Left lung (tissue), 10 donors: Measurements from ENCODE around the gene TAS1R2. TPM values are rescaled to one million over a fixed set of nuclear protein-coding genes. Genes with fewer than 3 reads are reported as not detected.

Source experiments
- ATAC-seq: fragments of 200-7000 bp; cut with Tn5 transposase; one replicate; pipeline ENCODE4 v1.9.1; 2020; ENCODE audit warnings: moderate library complexity
- DNase-seq, 4 donors: peaks; one replicate each; pipeline ENCODE4 v3.0.0-alpha.2; 2013 to 2020
- H3K27ac ChIP-seq, 2 donors: fragments of 200-600 bp; sonication (generic) in 1 of 2; one replicate each; pipeline versions ENCODE4 v1.5.0 to v1.8.0; 2020 to 2021
- H3K27me3 ChIP-seq, 2 donors: fragments of 200-600 bp; sonication (generic) in 1 of 2; one replicate each; pipeline versions ENCODE4 v1.5.0 to v1.8.0; 2020 to 2021
- H3K36me3 ChIP-seq, 2 donors: fragments of 200-600 bp; sonication (generic) in 1 of 2; one replicate each; pipeline versions ENCODE4 v1.5.0 to v1.8.0; 2020 to 2021
- H3K4me1 ChIP-seq, 2 donors: fragments of 200-600 bp; one replicate each; pipeline ENCODE4 v1.8.0; 2021
- H3K4me3 ChIP-seq, 2 donors: fragments of 200-600 bp; sonication (generic) in 1 of 2; one replicate each; pipeline versions ENCODE4 v1.5.0 to v1.8.0; 2020 to 2021; ENCODE audit warnings: mild to moderate bottlenecking in 1 of 2
- H3K9me3 ChIP-seq, 2 donors: fragments of 200-600 bp; sonication (generic) in 1 of 2; one replicate each; pipeline versions ENCODE4 v1.5.0 to v1.8.0; 2020 to 2021
- CTCF ChIP-seq, 2 donors: fragments of 200-600 bp; sonication (generic) in 1 of 2; IDR thresholded peaks; one replicate each; pipeline versions ENCODE4 v1.5.0 to v1.8.0; 2021; ENCODE audit warnings: antibody characterized with exemption in 2 of 2
- intact Hi-C, 2 donors: fragments of 100-400 bp; cut with DNase I; formaldehyde crosslinking; loops; one replicate each; pipeline versions ENCODE4 v1.11.2 to v1.14.2; 2022
- polyA plus RNA-seq, 6 donors: library from polyadenylated mRNA; unstranded; fragments of 120-200 nt; gene quantifications; one replicate each; pipeline ENCODE4 v1.2.1, GENCODE V29; 2013; ENCODE audit not compliant: insufficient read length in 6 of 6
- total RNA-seq, 2 donors: library from RNA; stranded (reverse); fragmentation: NEBNext Ultra II Directional; extraction: Animal tissue kit (Norgen Biotek cat#: 25700); gene quantifications; one replicate each; pipeline ENCODE4 v1.2.1, GENCODE V29; 2021
- donor health status: DM: no; HTN: yes; CAD: no.
- donor health status: DM: no; HTN: no; CAD: no.

Gene TAS1R2
- total and polyA plus RNA-seq, 8 donors: not detected

DNA sequence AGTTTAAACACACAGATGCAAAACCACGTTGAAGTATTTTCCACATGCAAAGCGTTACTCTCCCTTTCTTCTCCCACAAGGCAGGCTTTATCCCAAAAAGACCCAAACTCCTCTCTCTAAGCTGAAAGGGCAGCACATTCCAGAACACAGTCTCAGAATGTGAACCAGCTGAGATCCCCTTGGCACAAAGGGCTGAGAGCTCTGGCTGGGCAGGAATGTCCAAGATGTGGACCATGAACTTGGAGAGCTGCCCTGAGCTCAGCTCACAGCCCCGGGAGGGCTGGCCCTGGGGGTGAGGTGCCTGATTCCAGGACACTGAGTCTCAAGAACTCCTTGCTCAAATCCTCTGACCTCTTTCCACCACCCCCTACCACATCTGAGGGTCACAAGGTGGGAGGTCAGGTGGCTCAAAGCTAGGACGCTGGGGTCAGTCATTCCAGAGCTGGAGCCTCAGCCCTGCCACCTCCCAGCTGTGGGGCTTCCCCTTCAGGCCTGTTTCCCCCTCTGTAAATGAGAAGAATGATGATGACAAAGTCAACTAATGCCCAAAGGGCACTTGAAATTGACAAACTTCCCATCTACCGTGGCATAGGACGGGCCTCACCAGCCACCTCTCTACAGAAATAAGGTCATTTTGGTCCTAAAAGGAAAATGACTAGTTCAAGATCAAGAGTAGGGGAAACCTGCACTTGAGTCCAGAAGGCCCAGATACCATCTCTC, 31.4 kb upstream of the TAS1R2 start:
- DNase-seq (no peak), ATAC-seq (no peak)
- Histone ChIP-seq H3K36me3 (peaks cover 0 to 24% of the 10 kb centered on the region in 2 donors), H3K9me3 (no peaks in the 10 kb centered on the region), H3K4me1 (no peaks in the 10 kb centered on the region), H3K4me3 (no peak overlapping the region), H3K27me3 (no peaks in the 10 kb centered on the region), H3K27ac (no peak overlapping the region)
- no peak for TF ChIP-seq CTCF (IDR thresholded peaks at IDR 0.05)
- intact Hi-C loops: no loop called here

DNA sequence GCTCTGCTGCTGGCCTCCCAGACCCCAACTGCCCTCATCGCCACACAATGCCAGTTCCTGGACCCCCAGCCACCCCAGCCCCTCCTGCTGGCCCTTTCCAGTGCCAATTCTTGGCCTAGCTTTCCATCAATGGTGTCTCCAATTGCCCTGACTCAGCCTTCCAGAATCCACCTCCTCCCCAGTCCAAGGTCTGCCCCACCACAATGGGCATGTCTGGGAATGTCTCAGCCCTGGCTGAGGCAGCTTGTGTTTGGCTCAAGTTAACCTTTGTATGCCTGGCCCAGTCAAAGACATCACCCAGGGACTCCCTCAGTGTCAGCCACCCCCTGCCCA, 26.5 kb upstream of the TAS1R2 start:
- Histone ChIP-seq H3K4me1 (no peaks in the 10 kb centered on the region), H3K9me3 (no peaks in the 10 kb centered on the region), H3K27me3 (no peaks in the 10 kb centered on the region), H3K27ac (no peak overlapping the region), H3K4me3 (no peak overlapping the region), H3K36me3 (peaks cover 0 to 50% of the 10 kb centered on the region in 2 donors)
- intact Hi-C loops: no loop called here
- ATAC-seq (no peak), DNase-seq (no peak)
- TF ChIP-seq CTCF (IDR thresholded peaks at IDR 0.05): no peak

- Histone ChIP-seq H3K4me1 (no peaks in the 10 kb centered on the region), H3K27ac (no peak overlapping the region), H3K27me3 (no peaks in the 10 kb centered on the region), H3K9me3 (no peaks in the 10 kb centered on the region), H3K36me3 (peaks cover 0 to 50% of the 10 kb centered on the region in 2 donors), H3K4me3 (no peak overlapping the region)
- ATAC-seq (no peak), DNase-seq (no peak)
- TF ChIP-seq CTCF (IDR thresholded peaks at IDR 0.05): no peak
- intact Hi-C loops: no loop called here
Observed at GRCh38 chr1:18885311-18886002, 26.0 kb upstream of the TAS1R2 start.

DNA sequence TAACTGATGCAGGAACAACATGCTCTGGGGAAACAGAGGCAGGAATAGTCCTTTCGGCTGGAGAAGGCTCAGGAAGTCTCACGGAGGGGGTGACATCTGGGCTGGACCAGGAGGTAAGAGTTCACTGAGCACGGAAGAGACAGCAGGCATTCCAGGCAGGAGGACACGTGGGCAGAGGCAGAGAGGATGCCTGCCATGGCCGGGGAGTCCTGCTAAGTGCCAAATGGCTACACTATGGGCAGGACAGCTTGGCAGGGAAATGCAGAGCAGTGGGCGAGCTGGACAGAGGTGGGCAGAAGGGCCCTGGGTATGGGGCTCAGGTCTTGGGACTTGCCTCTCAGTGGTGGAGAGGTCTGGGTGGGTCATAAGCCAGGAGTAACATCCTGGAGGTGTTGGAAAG, 25.3 kb upstream of the TAS1R2 start:
- intact Hi-C loops: no loop called here
- no peak for ATAC-seq

More for the DNA sequence above, 25.3 kb upstream of the TAS1R2 start:
- no peak for TF ChIP-seq CTCF (IDR thresholded peaks at IDR 0.05)
- Histone ChIP-seq H3K36me3 (peaks cover 0 to 50% of the 10 kb centered on the region in 2 donors), H3K27ac (no peak overlapping the region), H3K4me1 (no peaks in the 10 kb centered on the region), H3K9me3 (no peaks in the 10 kb centered on the region), H3K27me3 (no peaks in the 10 kb centered on the region), H3K4me3 (no peak overlapping the region)
- no peak for DNase-seq
